Anterior cingulate cortex (tissue), 58 donors: ENCODE measurements around the gene RPS25.
A peak's percentile ranks its signal among the peaks of the same experiment; 100 is the strongest.
"Not testable (repeated sequence)": the region's sequence is repeated elsewhere in the genome, so short reads cannot be mapped to it uniquely, and the experiment has no call there.

Experiments
- DNase-seq, 58 donors: peaks; one replicate each; lab custom pipeline; 2025; lab: John Stamatoyannopoulos, UW

The RPS25 gene

DNA sequence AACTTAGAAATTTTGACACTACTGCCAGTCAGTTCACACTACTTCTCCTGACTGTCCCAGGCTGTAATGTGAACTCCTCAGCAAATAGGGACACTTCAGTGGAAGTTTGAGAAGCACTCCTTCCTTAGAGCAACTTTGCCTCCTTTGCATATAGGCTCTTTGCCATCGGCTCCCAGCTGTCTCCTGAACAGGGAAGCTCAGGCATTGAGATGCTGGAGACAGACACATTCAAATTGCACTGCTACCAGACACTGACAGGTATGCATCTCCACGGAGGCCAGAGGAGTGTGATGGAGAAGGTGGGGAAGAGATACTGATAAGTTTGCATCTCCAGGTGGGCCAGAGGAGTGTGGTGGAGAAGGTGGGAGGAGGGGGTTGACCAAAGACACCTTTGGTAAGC, 1.9 kb upstream of the RPS25 start:
- DNase-seq = no peak

GRCh38 chr11:119017377-119017776, 766 bp downstream of the RPS25 start:
- not testable (repeated sequence) for DNase-seq

GRCh38 chr11:119016216-119017009, 1.7 kb downstream of the RPS25 start:
- DNase-seq = no peak

DNA sequence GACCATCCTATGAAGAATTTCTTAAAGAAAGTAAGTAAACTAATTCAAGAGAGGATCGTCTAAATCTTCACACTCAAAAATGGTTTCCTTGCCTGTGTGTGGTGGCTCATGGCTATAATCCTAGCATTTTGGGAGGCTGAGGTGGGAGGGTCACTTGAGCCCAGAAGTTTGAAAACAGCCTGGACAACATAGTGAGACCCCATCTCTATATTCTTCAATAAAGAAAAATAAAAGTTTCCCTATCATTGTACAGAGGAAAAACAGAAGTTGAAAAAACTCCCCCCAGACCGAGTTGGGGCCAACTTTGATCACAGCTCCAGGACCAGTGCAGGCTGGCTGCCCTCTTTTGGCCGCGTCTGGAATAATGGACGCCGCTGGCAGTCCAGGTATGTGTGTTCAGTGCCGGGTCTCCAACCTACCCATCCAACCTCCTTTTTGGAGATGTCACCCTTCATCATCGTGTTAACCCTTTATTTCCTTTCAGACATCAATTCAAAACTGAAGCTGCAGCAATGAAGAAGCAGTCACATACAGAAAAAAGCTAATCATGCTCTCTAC, 3.0 kb downstream of the RPS25 start:
- DNase-seq = no peak

GRCh38 chr11:119014209-119014924, 3.8 kb downstream of the RPS25 start:
- no peak for DNase-seq

GRCh38 chr11:119012629-119013170, 5.4 kb downstream of the RPS25 start:
- no peak for DNase-seq

- DNase-seq = no peak
Observed at GRCh38 chr11:119011476-119012053, 6.6 kb downstream of the RPS25 start.

DNA sequence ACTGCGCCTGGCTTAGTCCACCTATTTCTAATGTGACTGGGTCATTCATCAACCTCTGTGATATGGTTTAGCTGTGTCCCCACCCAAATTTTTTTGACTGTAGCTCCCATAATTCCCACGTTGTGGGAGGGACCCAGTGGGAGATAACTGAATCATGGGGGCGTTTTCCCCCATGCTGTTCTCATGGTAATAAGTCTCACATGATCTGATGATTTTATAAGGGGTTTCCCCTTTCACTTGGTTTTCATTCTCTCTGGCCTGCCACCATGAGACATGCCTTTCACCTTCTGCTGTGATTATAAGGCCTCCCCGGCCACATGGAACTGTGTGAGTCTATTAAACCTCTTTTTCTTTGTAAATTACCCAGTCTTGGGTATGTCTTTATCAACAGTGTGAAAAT, 11.5 kb downstream of the RPS25 start:
- no peak for DNase-seq

DNA sequence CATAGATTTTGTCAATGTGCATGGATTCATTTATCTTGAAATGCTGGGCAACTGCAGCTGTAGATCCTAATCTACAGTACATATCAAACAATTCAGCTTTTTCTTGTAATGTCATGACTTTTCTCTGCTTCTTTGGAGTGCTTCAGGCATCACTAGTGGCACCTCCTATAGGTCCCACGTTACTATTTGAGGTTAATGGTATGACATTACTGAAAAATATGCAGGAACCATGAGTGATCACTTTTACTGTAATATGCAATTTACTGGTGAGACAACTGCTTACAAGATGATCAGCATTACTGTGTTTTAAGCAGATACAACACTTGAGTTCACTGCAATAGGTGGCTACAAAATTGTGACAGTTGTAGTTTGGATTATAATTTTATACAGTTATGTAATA, 17.2 kb downstream of the RPS25 start:
- no peak for DNase-seq

DNA sequence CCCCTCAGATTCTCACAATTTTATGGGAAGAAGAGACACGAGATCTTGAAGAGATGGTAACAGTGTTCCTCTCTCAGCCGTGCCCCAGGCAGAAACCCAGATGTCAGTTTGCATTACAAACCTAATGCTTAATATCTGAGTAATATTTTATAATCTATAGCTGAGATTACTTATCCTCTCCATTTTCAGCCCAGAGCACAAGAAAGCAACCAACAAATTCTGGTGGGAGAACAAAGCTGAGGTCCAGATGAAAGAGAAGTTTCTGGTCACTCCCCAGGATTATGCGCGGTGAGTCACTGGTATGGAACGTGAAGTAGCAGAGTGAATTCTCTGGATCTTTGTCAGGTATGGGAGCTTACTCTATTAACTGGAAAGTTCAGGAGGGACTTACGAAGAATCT, 19.3 kb downstream of the RPS25 start:
- DNase-seq = no peak

- peak in 3 of 58 donors; percentile 14 to 52 (median 44) for DNase-seq
Observed at GRCh38 chr11:118998388-118998717, 19.8 kb downstream of the RPS25 start.

GRCh38 chr11:118997627-118998387, 20.3 kb downstream of the RPS25 start, which contains the start of gene CENATAC:
TSS of gene CENATAC (plus strand) at chr11:118998138. CDS start at chr11:118998198, 60 bp downstream.
- peak; percentile 63 to 98 (median 94) for DNase-seq

- DNase-seq = peak in 11 of 58 donors; percentile 3 to 56 (median 34)
Observed at GRCh38 chr11:118996926-118997626, 21.1 kb downstream of the RPS25 start.

GRCh38 chr11:118991486-118992038, 26.6 kb downstream of the RPS25 start:
- DNase-seq = not testable (repeated sequence)

DNA sequence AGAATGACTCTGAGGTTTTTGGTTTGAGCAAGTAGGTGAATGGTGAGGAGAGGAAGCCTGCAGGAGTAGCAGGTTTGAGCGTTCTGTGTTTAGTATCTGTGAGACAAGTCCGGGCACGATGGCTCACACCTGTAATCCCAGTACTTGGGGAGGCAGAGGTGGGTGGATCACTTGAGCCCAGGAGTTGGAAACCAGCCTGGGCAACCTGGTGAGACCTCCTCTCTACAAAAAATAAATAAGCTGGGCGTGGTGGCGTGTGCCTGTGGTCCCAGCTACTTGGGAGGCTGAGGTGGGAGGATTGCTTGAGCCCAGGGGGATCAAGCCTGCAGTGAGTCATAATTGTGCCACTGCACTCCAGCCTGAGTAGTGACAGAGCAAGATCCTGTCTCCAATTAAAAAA, 29.9 kb downstream of the RPS25 start:
- DNase-seq = no peak

GRCh38 chr11:118984825-118985224, 33.3 kb downstream of the RPS25 start:
- DNase-seq = no peak

- not testable (repeated sequence) for DNase-seq
Observed at GRCh38 chr11:118984337-118984736, 33.8 kb downstream of the RPS25 start.

DNA sequence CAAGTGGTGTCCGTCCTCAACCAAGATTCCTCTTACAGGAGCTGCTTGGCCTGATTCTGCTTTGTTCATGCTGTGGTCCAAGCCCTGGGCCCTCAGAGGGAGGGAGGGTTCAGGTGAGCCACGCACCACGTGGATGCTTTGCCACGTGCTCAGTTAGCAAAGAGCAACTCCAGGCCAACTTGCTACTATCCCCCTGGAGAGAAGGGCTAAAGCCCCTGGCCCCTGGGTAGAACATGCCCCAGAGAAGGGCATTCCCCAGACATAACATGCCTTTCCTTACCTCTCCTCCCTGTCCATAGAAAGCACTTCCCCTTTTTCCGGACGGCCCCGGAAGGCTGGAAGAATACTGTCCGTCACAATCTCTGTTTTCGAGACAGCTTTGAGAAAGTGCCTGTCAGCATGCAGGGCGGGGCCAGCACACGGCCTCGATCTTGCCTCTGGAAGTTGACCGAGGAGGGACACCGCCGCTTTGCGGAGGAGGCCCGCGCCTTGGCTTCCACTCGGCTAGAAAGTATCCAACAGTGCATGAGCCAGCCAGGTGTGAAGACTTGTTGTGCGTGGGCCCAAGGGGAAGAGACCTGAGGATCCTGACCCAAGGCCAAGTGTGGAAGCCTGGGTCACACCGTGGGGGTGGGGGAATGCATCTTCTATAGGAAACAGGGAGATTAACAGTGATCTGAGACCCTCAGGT, 37.8 kb downstream of the RPS25 start:
- peak in 6 of 58 donors; percentile 2 to 11 (median 4) for DNase-seq

DNA sequence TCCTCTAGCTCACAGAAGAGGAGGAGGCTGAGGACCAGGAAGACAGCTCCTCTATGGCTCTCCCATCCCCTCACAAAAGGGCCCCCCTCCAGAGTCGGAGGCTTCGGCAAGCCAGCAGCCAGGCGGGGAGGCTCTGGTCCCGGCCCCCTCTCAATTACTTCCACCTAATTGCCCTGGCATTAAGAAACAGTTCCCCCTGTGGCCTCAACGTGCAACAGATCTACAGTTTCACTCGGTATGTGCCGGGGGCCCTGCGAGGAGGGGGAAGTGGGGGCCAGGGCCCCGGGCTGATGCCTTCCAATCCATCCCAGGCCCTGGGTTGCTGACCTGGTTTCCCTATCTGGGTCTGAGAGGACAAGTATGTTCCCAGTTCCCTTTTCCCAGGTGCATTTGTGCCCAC, 38.7 kb downstream of the RPS25 start:
- DNase-seq = no peak
